HG03342 (cell line): ENCODE data around the gene PAAF1.
"Not testable (repeated sequence)": the region's sequence is repeated elsewhere in the genome, so short reads cannot be mapped to it uniquely, and the experiment has no call there.

ENCODE experiments used
- ATAC-seq: cut with Tn5 transposase; IDR thresholded peaks from one replicate; pipeline ENCODE4 v1.9.1; 2021; ENCODE audit warnings: mild to moderate bottlenecking, moderate library complexity; ENCODE audit not compliant: unreplicated experiment

Gene PAAF1

DNA sequence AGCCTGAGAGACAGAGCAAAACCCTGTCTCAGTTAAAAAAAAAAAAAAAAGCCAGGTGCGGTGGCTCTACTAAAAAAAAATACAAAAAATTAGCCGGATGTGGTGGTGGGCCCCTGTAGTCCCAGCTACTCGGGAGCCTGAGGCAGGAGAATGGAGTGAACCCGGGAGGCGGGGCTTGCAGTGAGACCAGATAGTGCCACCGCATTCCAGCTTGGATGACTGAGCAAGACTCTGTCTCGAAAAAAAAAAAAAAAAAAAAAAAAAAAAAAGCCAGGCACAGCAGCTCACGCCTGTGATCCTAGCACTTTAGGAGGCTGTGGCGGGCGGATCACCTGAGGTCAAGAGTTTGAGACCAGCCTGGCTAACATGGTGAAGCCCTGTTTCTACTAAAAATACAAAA is 3.6 kb downstream of the PAAF1 start:
- ATAC-seq = not testable (repeated sequence)

GRCh38 chr11:73883856-73884255 is 7.1 kb downstream of the PAAF1 start:
- ATAC-seq = no peak

DNA sequence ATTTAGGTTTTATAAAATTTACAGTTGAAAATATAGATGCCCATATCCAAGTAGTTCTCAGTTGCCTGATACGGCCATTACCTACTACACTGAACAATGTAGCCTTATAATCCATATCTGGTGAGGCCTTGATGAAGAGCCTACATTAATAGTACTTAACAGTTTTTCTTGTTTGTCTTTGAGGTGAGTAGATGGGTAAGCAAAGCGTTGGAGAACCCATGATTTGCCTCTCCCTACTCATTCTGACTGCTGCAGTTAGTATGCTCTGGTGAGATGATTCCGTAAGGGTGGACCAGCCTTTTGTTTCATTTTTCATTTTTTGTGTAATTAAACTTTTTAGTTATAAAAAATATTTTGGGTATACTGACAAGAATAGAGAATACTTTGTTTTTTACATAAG is 11.4 kb downstream of the PAAF1 start:
- no peak for ATAC-seq

DNA sequence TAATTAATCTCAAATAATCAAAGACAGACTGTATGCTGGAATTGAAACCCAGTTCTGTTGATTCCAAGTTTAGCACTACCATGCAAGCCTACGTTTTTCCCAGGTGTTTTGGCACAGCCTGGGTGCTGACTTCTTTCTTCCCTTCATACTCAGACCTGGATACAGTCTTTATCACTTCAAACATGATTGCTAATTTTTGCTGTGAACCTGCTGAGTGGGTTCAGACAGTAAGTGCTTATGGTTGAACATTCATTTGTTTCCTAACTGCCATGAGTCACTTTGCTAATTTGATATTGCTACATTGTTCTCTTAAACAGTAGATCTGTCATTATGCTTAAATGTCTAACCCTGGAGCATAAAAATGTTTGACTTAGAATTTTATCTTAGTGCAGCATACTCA is 12.2 kb downstream of the PAAF1 start:
- ATAC-seq = no peak

DNA sequence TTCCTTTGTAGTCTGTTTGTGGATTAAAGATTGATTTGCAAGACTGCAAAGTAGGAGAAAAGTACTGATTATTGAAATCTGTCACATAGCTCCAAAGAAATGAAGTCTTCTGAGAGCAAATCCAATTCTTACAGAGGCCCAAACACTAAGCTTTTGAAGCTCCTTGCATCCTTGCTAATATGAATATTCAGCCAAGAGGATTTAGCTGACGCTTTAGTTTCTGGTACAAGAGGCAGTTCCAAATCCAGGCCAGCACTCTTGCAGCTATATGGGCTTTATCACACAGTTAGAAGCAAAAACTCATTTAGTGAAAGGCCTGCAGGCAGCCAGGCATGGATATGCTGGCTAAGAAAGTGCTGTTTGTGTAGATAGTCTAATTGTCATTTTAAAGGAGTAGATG is 12.7 kb downstream of the PAAF1 start:
- no peak for ATAC-seq

DNA sequence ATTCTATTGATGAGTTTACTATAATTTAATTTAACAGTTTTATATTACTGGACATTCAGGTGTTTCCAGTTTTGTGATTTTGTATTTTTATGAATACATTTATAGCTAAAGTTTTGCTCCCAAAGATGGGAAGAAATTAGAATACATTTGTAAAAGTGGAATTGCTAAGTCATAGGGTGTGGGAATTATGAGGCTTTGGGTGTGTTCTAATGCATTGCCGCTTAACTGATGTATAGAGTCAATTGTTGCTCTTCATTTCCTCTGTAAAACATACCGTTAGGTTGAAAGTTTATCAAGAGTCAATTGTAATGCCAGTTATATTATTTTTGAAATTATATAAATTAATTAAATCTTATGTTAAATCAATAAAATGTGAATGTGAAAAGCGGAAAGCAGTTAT is 16.2 kb downstream of the PAAF1 start:
- ATAC-seq = no peak

GRCh38 chr11:73894725-73895335 is 18.0 kb downstream of the PAAF1 start:
- ATAC-seq = no peak

- ATAC-seq = no peak
These were observed 25.5 kb downstream of the PAAF1 start for GRCh38 chr11:73902303-73902702.

DNA sequence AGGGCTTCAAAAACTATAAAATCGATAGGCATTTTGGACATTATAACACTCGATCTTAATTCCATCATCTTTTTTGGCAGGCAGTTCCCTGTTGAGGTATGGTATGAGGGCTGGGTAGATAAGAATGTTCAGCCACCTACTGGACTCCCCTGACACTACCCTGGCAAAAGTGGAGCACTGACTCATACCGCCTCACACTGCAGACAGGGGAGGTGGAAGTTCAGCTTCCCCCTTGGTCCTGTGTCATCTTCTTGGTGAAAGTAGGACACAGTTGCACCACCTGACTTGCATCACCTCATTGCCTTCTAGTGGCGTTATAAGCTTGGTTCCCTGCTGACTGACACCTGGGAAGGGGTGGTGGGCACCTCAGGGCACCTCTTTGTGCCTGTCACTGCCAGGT is 30.4 kb downstream of the PAAF1 start:
- ATAC-seq = no peak

- no peak for ATAC-seq
These were observed 35.2 kb downstream of the PAAF1 start for GRCh38 chr11:73912026-73912425.

DNA sequence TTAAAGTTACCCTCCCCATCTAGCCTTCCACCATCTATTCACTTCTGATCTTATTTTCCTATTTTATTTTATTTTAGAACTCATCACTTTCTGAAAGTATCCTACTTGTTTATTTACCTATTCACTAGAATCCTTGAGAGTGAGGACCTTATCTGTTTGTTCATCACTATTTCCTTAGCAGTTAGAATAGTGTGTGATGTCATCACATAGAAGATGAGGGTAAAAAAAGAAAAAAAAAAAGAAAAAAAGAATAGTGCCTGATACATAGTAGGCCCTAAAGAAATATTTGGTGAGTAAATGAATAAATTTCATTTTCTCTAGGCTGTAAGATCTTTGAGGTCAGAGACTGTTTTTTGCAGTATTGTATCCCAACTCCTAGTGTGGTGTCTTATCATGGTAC is 36.7 kb downstream of the PAAF1 start:
- no peak for ATAC-seq

DNA sequence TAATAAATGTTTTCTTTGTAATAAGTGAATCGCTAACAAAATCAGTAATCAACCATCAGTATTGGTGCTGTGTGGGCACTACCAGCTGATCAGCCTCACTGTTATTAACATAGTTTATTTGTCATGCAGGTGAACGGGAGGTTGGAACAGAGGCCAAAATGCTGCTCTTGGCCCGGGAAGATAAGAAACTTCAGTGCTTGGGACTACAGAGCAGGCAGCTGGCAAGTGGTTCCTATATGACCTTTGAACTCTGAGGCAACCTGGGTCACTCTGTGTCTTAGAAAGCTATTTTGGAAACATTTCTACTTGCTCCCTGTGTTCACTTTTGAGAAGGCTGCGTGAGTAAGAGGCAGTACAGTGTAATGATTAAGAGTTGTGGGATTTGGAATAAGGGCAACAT is 37.5 kb downstream of the PAAF1 start:
- no peak for ATAC-seq

- no peak for ATAC-seq
These were observed 39.6 kb downstream of the PAAF1 start for GRCh38 chr11:73916435-73916834.

DNA sequence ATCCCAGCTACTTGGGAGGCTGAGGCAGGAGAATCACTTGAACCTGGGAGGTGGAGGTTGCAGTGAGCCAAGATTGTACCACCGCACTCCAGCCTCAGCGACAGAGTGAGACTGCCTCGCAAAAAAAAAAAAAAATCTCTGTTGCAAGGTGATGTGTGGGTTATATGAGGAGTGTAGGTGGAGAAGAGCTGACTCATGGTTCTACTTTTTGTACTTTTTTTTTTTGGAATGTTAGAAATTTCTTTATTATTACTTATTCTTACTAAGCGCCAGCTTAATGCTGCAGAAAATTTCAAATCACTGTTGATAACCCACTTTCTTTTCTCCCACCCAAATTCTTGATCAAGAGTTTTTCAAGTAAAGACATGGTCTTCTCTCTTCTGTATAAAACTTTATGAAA is 44.4 kb downstream of the PAAF1 start:
- no peak for ATAC-seq

DNA sequence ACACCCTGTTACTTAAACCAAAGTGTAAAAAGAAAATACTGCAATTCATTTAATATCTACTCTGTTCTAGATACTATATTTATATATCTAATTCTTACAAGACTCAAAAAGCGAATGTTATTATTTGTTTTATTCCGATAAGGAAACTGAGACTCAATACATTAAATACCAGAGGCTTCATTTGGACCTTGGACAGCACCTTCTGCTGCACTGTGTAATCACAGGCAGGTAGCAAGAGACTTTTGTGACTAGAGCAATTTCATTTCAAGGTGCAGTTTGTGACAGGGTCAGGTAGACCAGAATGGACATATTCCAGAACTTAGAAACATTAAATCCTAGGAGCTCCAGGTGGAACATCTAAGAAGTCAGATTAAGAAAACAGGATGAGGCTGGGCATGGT is 52.6 kb downstream of the PAAF1 start:
- ATAC-seq = no peak

GRCh38 chr11:73931039-73931645 is 54.3 kb downstream of the PAAF1 start:
- ATAC-seq = no peak

GRCh38 chr11:73931951-73932350 is 55.2 kb downstream of the PAAF1 start:
- no peak for ATAC-seq

DNA sequence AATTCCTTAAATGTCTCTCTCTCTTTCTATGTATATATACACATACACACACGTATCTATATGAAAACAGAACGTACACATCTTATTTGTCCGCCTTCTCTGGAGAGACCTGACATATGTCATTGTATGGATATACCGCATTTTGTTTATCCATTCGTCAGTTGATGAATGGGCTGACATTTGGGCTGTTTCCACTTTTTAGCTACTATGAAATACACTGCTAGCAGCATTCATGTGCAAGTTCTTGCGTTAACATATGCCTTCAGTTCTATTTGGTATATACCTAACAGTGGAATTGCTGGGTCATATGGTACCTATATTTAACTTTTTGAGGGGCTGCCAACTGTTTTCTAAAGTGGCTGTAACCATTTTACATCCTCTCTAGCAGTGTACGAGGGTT is 56.0 kb downstream of the PAAF1 start:
- no peak for ATAC-seq

DNA sequence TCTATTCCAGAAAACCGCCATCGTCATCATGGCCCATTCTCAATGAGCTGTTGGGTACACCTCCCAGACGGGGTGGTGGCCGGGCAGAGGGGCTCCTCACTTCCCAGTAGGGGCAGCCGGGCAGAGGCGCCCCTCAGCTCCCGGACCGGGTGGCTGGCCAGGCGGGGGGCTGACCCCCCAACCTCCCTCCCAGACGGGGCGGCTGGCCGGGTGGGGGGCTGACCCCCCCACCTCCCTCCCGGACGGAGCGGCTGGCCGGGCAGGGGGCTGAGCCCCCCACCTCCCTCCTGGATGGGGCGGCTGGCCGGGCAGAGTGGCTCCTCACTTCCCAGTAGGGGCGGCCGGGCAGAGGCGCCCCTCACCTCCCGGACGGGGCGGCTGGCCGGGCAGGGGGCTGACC is 59.2 kb downstream of the PAAF1 start:
- not testable (repeated sequence) for ATAC-seq

GRCh38 chr11:73939096-73939495 is 62.3 kb downstream of the PAAF1 start:
- no peak for ATAC-seq

- no peak for ATAC-seq
These were observed 64.2 kb downstream of the PAAF1 start for GRCh38 chr11:73940801-73941570.

DNA sequence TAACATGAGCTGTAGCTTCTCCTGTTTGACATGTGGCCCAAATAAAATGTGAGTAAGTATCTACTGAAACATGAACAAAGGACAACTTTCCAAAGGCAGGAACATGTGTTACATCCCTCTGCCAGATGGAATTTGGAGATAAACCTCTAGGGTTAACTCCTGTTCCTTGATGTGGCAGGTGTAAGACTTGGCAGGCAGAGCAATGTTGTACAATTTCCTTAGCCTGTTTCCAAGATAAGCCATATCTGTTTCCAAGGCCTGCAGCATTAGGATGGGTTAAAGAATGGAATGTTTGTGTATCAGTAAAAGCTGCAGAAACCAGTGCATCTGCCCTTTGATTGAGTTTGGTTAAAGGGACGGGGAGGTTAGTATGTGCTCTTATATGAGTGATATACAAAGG is 65.2 kb downstream of the PAAF1 start:
- no peak for ATAC-seq
